HG02798 (cell line): ENCODE data around the gene GRXCR2.
"Not testable (repeated sequence)": the region's sequence is repeated elsewhere in the genome, so short reads cannot be mapped to it uniquely, and the experiment has no call there.

Experiments used
- ATAC-seq: cut with Tn5 transposase; IDR thresholded peaks from one replicate; pipeline ENCODE4 v1.9.1; 2021; ENCODE audit warnings: mild to moderate bottlenecking; ENCODE audit not compliant: unreplicated experiment, poor library complexity

The GRXCR2 gene

DNA sequence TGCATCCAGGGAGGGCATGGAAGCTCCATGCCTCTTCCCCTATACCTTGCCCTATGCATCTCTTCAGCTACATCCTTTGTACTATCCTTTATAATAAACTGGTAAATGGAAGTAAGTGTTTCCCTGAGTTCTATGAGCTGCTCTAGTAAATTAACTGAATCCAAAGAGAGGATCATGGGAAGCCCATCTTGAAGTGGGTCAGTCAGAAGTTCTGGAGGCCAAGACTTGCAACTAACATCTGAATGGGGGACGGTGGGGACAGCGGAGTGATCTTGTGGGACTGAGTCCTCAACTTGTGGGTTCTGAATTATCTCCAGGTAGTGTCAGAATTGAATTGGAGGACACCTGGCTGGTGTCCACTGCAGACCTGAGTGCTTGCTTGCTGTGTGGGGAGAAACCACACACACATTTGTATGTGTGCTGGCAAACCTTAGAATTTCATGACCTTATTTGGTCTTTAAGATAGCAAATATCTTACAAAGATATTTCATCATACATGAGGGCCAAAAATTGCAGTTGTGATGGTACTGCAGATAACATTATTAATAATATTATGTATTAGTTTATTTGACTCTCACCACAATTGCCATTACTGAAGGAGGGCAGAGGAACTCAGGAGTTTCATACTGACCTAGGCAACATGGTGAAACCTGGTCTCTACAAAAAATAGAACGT is 32.2 kb downstream of the GRXCR2 start:
- ATAC-seq, result no peak

DNA sequence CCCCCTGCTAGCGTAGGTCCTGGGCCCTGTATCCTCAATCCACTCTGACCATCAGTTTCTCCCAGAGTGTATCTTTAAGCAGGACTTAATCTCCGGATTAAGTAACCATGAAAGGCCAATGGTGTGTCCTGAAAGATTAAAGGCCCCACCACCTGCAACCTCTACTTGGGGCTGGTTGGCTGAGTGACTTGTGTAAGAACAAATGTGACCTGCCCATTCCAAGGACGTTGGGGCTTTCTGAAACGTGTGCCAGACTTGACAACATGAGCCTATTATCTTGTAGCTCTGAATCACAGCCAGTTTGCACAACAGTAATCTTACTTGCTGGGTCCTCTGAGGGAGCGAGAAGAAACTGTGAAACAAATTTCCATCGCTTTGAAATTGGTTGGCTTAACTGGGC is 34.5 kb downstream of the GRXCR2 start:
- ATAC-seq, result no peak

DNA sequence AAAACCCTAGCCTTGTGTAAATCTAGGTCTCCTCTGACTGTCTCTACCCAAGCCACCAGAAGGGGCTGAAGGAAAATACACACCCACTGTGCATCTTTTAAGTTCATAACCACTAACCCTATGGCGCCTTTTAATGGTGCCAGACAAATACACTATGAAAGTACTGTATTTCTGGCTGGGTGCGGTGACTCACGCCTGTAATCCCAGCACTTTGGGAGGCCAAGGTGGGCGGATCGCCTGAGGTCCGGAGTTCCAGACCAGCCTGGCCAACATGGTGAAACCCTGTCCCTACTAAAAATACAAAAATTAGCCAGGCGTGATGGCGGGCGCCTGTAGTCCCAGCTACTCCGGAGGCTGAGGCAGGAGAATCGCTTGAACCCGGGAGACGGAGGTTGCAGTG is 36.6 kb downstream of the GRXCR2 start:
- ATAC-seq, result not testable (repeated sequence)

DNA sequence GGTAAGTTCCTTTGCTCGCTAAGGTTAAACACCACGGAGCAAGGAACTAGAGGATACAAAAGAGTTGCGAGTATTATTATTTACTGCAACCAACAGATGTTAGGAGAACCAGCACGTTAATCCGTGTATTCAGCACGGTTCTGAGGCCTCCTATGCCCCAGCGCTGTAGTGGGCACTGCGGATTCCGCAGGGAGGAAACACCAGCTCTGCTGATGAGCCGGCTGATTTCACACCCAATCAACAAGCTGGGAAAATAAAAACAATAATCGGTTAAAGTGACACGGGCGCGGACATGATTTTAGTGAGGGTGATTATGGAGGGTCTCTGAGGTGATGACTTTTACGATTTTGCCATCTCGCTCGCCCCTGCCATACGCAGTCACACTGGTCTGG is 37.0 kb downstream of the GRXCR2 start:
- ATAC-seq, result no peak

DNA sequence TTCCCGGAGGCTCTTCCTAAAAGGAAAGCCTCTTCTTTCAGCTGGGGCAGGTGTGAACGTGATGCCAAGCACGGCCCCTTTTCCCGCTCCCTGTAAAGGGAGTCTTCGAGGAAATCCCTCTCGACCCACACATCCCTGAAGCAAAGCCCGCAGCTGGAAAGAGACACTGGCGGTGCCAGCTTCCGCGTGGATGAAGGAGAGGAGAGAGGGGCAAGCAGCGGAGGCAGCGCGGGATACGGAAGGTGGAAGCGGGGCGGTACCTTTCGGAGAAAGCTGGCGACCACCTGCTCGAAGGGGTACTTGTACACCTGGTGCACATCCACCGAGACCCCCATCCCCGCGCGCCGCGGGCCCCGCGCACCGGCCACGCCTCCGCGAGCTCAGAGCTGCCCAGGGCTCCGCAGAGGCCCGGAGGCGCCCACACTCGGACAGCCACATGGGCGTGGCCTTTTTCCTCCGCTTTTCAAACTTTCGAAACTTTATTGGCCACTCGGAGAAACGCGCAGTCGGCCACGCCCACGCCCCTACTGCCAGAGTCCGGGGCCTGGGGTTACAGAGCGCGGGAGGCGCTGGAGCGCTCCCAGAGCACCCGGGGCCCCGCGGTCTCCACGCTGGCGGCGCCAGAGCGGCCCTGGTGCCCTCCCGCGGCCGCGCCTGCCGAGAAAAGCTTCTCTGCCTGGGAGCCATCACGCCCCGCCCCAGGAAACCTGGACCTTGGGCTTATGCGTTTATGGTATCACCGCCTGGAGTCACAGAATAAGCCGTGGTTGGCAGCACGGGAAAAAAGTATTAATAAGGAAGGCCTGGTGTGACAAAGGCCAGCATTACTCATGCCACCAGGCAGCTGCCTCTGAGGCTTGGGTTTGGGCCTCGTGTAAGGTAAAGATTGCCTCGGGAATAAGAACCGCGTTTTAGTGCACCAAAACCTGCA is 37.6 kb downstream of the GRXCR2 start, which contains the start of gene PRELID2:
Gene PRELID2, minus strand, starts transcription at position 426 of the 931 bp plus-strand sequence. Its CDS starts 91 bp downstream, at position 335.
- peak; percentile 88 for ATAC-seq

DNA sequence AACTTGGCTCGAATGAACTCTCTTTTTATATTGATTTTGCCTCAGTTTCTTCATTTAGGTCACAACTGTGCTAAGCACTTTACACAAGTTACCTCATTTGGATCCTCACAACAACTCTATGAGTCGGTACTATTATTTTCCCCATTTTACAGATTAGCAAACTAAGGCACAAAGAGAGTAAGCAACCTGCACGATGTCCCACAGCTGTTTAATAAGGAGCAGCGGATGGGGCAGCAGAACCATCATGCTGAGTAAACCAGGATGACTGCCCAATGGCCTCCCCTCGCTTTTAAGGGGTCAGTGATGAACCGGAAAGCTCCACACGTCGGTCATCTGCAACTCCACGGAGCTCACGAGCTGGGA is 38.3 kb downstream of the GRXCR2 start:
- ATAC-seq, result no peak

DNA sequence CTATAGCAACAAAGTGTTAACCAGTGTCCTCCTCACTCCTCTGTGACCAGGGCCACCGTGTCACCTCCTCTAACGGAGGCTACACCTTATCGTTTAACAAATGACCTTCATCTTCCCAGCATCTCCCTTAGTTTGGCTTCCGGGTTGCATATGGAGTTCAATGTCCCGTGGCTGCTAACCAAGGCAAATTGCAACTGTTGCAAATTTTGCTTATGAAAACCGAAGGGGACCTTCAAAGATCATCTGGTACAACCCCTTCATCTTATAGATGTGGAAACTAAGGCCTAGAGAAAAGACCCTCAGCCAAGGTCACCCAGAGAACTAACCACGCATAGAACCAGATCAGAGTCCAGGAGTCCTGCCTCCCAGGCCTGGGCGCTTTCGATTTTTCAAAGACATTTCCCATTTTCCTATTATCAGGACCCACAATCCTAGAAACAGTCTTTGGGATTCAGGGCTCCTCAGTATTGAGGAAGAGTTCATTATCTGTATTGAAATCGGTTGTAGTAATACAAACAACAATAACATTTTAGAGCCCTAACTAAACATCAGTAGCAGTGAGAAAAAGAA is 39.1 kb downstream of the GRXCR2 start:
- ATAC-seq, result no peak

DNA sequence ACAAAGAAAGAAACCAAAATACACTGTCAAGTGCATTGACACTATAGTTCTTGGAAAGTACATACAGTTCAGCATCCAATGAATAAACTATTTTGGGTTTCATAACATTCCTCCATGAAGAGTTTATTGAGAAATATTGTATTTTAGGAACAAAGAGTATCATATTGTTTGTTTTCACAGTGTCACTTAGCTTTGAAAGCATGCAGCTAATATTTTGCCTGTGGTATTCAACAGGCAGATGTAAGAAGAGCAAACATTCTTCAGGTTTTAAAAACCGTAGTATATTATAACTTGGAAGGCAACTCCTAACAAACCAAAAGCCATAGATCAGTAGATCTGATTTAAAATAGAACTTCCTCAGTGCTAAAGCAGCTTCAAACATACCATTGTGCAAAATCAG is 42.2 kb downstream of the GRXCR2 start:
- no peak for ATAC-seq

DNA sequence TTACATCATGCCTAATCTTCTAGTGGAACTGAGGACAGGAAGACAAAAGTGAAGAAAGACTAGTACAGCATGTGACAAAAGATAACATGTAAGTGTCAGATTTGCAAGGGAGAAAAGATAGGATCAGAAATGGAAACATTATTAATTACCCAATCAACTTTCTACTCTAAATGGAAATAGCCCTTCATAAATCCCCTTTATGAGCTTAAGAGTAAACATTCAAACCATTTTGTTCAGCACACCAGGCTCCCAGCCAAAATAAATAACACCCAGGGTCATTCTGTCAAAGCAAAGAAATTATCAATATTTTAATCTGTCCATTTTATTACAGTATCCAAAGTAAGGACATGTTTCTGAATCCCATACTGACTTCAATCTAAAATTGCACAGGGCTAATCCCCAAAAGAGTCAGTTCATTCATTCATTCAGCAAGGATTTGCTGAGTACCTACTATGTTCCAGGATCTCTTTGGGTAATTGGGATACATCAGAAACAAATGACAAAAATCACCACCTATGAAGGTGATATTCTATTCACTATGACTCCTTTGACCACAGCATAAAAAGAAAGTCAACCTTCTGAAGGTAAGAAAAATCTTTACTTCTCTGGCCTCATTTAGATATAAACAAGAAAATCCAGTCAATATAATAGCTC is 43.0 kb downstream of the GRXCR2 start:
- ATAC-seq, result no peak

DNA sequence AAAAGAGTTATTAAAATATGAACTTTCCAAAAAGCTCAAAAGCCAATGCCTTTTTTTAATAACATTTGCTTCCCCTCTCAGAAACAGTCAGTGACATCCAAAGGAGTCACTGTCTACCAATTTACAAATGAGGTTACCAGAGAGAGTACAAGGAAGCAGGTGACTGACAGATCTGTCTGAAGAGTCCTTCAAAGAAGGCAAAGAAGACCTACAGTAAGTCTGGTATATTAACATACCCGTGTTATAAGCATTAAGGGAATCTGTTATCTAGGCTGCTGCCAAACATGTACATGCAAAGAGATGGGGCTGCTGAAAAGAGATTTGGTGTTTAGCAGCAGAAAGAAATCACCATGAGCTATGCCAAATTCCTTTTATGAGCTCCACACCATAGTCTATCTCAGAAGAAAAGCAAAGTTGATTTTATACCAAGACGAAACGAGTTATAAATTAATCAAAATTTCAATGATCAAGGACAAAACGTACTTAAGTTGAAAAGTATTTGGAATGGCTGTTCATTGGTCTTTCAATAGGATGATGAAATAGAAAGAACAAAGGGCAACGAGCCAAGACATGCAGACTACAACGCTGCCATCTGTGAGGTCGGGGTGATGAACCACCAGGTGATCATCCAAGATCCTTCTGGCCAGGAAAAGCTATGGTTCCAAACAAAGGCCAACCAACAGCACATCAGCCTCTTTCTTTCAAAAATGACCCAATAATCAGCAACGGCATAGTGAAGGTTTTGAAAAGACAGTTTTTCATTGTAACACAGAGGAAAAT is 45.7 kb downstream of the GRXCR2 start:
- ATAC-seq, result no peak

DNA sequence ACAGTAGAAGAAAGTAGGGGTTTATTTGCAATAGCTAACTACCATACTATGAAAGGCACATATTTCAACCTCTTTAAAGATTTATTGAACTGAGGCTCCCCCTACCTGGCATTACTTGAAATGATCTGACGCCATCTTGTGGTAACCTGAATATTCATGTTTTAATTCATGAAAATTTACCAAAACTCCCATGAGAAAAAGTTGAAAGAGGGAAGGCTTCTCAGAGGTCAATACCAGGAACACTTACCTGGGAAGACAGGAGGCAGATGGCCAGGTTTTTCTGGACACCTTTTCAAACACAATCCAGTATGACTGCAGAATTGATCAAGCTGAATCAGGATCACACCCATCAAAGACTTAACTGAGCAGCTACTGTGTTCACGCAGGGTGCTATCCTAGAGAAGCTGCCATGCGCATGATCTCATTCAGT is 47.0 kb downstream of the GRXCR2 start:
- peak; percentile 77 for ATAC-seq

DNA sequence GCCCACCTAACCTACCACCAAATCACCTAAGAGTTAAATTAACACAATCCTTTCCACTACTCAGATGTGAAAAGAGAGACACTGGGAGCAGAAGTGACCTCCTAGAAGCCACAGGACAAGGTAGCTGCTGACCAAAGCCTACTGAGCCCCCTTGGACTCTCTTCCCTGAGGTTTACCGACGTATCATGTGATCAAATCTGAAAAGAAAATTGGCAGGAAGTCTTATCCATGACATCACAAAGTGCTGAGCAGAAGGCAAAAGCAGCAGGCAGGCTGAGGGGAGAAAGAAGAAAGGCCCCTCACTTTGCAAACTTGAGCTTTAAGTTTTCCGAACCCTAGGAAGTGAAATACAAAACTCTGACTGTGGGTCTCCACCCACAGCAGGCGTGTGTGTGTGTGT is 48.8 kb downstream of the GRXCR2 start:
- ATAC-seq, result no peak

DNA sequence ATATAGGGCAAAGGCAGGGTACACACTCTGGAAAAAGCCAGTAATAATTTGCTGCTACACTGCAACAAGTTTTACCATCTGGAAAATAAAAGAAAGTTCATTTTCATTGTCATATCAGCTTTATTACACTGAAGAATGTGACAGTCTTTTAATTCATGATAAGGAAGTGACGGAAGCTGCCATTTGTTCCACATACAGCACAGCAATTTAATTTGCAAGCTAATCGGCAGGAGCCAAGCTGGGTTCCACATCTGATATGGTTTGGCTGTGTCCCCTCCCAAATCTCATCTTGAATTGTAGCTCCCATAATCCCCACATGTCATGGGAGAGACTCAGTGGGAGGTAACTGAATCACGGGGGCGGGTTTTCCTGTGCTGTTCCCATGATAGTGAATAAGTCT is 54.2 kb downstream of the GRXCR2 start:
- no peak for ATAC-seq

DNA sequence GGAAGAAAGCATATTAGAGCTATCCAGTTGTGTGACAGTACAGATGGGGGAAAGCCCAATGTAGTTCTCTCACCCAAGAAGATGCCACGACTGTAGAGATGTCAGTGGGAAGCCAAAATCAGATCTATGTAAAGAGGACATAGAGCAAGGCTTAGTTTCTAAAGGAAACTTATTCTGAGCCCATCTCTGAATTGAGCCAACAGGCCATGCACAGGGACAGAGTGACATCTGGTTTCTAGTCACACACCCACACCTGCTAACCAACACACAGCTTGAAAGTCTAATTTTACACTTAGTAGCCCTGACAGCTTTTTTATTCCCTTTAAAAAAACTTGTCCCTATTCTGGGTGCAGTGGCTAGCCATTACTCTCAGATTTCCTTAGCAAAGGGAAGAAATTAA is 59.9 kb downstream of the GRXCR2 start:
- no peak for ATAC-seq

DNA sequence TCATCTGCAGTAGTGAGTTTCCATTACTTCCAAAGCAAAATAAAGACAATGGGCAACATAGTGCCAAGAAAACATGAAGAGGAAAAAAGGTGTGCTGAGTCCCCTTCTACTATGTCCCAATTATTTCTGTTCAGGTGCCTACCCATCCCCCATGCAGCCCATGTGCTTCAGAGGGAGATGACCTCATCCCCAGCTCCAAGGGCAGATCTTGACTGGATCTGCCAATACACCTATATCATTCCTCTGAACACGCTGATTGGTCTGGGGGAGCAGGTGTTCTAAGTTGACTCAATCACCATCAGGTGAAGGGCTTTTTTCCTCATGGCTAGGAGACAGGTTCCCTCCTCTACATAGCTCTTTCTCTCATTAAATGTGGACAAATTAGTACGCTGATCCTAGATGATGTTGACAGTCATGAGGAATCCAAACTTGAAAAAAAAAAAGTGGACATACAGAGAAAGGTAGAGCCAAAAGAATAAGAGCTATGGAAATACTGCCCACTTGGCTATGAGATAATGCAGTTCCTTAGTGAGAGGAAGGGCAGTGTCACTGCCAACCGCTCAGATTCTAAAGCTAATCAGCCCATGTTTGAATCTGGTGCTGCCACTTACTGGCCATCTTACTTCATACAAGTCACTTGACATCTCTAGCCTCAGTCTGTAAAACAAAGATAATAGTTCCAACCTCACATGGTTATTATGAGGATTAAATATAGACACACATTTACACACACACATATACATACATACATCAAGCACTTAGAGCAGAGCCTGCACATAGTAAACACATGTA is 60.8 kb downstream of the GRXCR2 start:
- ATAC-seq, result no peak
